ENCODE measurements around the gene RUNX3. TPM values are rescaled to one million over a fixed set of nuclear protein-coding genes. Genes with fewer than 3 reads are reported as not detected.

RUNX3 gene
- total RNA-seq, 2 experiments from 2014 or later = 12.2 to 39.5 TPM

- DNase-seq (ENCODE audit: low spot score) = no peak
- Histone ChIP-seq H3K4me2 (ENCODE audit: low read length) (no peak overlapping the region), H3K4me3 (ENCODE audit: low read depth, low read length, poor library complexity, severe bottlenecking) (no peak overlapping the region), H3K79me2 (ENCODE audit: insufficient read depth, low read depth, low read length) (no peaks in the 10 kb centered on the region), H2AFZ (ENCODE audit: low read length) (no peak overlapping the region), H3K27ac (ENCODE audit: low read depth, low read length, poor library complexity, severe bottlenecking) (no peak overlapping the region), H3K9me2 (ENCODE audit: insufficient read depth, low read length) (no peaks in the 10 kb centered on the region), H3K4me1 (ENCODE audit: insufficient read depth, low read length, poor library complexity, severe bottlenecking) (no peaks in the 10 kb centered on the region), H3K9me3 (ENCODE audit: low read length) (no peaks in the 10 kb centered on the region), H4K20me1 (ENCODE audit: insufficient read depth, low read length) (no peaks in the 10 kb centered on the region), H3K36me3 (ENCODE audit: insufficient read depth, low read length) (peaks cover 33% of the 10 kb centered on the region; the same call in 1 of the 2 replicates)
- CTCF ChIA-PET (ENCODE audit: unreplicated experiment) = interaction anchor here (0.6 kb wide), 1 partner anchor 195 kb away, joined by 4 read pairs; no protein-coding TSS in a partner anchor
- POLR2A ChIA-PET = interaction anchor here (0.6 to 0.7 kb wide), 4 partner anchors 103 to 1071 kb away, joined by 3 to 4 read pairs (median 4); partner anchors contain the start of gene SYF2
- intact Hi-C loops (cut with micrococcal nuclease; ENCODE audit: unreplicated experiment) = no loop called here
- TF ChIP-seq CTCF (conservative IDR thresholded peaks at IDR 0.05; ENCODE audit: low read length) (no peak), EZH2phosphoT487 (IDR thresholded peaks at IDR 0.05; ENCODE audit: borderline replicate concordance, low read depth, low read length) (no peak)
- BruUV-seq (replicated peaks) = no TSS peak
Measured at GRCh38 chr1:24900985-24901781, 28.9 kb downstream of the RUNX3 start.

GRCh38 chr1:24900486-24900849, 29.6 kb downstream of the RUNX3 start:
- no peak for DNase-seq (ENCODE audit: low spot score)
- Histone ChIP-seq H3K4me1 (ENCODE audit: insufficient read depth, low read length, poor library complexity, severe bottlenecking) (no peaks in the 10 kb centered on the region), H3K27ac (ENCODE audit: low read depth, low read length, poor library complexity, severe bottlenecking) (no peak overlapping the region), H3K79me2 (ENCODE audit: insufficient read depth, low read depth, low read length) (no peaks in the 10 kb centered on the region), H3K4me3 (ENCODE audit: low read depth, low read length, poor library complexity, severe bottlenecking) (no peak overlapping the region), H3K9me2 (ENCODE audit: insufficient read depth, low read length) (no peaks in the 10 kb centered on the region), H3K9me3 (ENCODE audit: low read length) (no peaks in the 10 kb centered on the region), H2AFZ (ENCODE audit: low read length) (no peak overlapping the region), H3K36me3 (ENCODE audit: insufficient read depth, low read length) (peaks cover 31% of the 10 kb centered on the region; the same call in 1 of the 2 replicates), H4K20me1 (ENCODE audit: insufficient read depth, low read length) (no peaks in the 10 kb centered on the region), H3K4me2 (ENCODE audit: low read length) (no peak overlapping the region)
- no TSS peak for BruUV-seq (replicated peaks)
- TF ChIP-seq CTCF (conservative IDR thresholded peaks at IDR 0.05; ENCODE audit: low read length) (no peak), EZH2phosphoT487 (IDR thresholded peaks at IDR 0.05; ENCODE audit: borderline replicate concordance, low read depth, low read length) (no peak)
- ChIA-PET CTCF (ENCODE audit: unreplicated experiment) (no interaction called here), POLR2A (interaction anchor here (0.7 kb wide), 2 partner anchors 332 to 1071 kb away, joined by 3 to 4 read pairs; partner anchors contain the start of gene SYF2)
- intact Hi-C loops (cut with micrococcal nuclease; ENCODE audit: unreplicated experiment) = no loop called here
